ENCODE measurements around the gene ZCCHC24. TPM values are rescaled to one million over a fixed set of nuclear protein-coding genes. Genes with fewer than 3 reads are reported as not detected.

ZCCHC24 gene
- total RNA-seq, 1 donor = 4.0 TPM

DNA sequence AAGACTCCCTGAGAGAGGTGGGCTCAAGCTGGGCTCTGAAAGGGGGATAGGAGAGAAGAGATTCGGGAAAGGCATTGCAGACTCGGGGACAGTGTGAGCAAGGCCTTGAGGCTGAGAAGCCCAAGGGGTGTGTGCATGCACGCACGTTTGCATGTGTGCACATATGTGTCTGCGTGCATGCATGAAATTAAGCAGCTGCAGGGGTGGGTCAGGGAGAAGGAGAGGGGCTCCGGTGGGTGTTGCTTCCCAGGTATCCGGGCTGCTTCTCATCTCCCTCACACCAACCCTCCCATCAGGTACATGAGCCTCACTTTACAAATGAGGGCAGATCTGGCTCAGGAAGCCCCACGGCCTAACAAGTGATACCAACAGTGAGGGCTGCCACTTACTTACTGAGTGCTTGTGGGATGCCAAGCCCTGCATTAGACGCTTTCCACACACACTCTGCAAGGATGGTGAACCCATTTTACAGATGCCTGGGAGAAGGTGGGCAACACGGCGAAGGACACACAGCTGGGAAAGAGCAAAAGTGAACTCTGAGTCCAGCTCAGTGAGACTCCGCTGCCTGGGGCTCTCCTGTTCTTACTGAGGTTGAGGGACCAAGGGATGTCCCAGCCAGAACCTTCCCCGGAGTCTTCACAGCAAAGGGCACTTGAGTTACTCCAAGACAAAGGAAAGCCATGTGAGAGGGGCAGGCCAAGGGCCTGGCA is 26.4 kb downstream of the ZCCHC24 start:
- H3K4me1 ChIP-seq (ENCODE audit: insufficient read depth, low read length) = peaks cover 64% of the 10 kb centered on the region
- H3K9me3 ChIP-seq (ENCODE audit: low read depth, low read length) = no peaks in the 10 kb centered on the region
- no peak overlapping the region for H3K4me3 ChIP-seq (ENCODE audit: low read length)

DNA sequence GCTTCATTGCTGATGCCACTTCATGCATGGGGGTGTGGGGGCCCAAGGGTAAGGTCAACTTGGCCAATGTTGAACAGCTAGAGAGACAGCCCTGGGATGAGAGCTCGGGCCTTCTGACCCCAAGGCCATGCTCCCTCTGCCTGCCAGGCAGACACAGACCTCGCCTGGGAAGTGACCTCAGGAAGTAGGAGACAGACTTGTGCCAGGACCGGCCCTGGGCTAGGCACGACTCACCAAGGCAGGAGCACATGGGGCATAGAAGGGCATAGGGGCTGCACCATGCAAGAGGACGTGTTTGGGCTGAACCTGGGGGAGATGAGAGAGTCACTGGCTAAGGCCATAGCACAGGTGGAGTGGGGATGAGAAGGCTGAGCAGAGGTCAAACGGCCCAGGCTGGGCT is 27.1 kb downstream of the ZCCHC24 start:
- Histone ChIP-seq H3K4me3 (ENCODE audit: low read length) (no peak overlapping the region), H3K9me3 (ENCODE audit: low read depth, low read length) (no peaks in the 10 kb centered on the region), H3K4me1 (ENCODE audit: insufficient read depth, low read length) (peaks cover 72% of the 10 kb centered on the region), H3K27me3 (ENCODE audit: insufficient read depth, low read length) (no peaks in the 10 kb centered on the region)

More for the DNA sequence above, 26.4 kb downstream of the ZCCHC24 start:
- no peaks in the 10 kb centered on the region for H3K27me3 ChIP-seq (ENCODE audit: insufficient read depth, low read length)

DNA sequence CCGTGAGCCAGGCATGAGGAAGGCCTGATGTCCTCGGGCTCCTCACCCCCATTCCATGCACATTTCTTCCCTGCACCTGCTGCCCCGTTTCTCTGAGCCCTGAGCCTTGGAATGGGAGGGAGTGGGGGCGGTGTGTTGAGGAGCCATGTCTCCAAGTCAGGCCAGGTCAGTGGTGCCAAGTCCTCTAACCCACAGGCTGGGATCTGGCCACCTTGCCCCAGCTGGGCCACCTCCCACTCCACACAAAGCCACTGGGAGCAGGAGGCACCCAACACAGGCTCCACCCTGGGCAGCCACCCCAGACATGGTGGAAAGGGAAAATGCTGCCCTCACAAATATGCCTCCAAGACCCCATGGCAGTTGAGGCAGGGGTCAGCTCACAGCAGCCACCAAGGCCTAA is 27.7 kb downstream of the ZCCHC24 start:
- Histone ChIP-seq H3K4me3 (ENCODE audit: low read length) (no peak overlapping the region), H3K9me3 (ENCODE audit: low read depth, low read length) (no peaks in the 10 kb centered on the region), H3K27me3 (ENCODE audit: insufficient read depth, low read length) (no peaks in the 10 kb centered on the region), H3K4me1 (ENCODE audit: insufficient read depth, low read length) (peaks cover 77% of the 10 kb centered on the region)

DNA sequence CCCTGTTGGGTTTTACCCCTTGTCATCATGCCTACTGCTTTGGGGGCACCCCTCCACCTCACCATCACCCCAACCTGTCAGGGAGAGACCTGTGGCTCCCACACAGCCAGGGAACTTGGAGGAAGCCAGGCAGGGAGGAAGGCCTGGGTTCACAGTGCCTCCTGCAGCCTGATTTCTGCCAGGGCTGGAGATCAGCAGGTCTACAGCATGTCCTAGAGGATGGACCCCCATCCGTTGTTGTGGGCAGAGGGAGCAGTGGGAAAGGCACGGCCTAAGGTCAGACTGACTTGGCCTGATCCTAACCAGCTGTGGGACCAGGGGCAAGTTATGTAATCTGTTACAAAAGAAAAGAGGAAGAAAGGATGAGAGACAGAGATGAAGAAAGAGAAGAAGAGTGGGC is 28.2 kb downstream of the ZCCHC24 start:
- no peaks in the 10 kb centered on the region for H3K27me3 ChIP-seq (ENCODE audit: insufficient read depth, low read length)
- H3K4me1 ChIP-seq (ENCODE audit: insufficient read depth, low read length) = peaks cover 82% of the 10 kb centered on the region
- H3K9me3 ChIP-seq (ENCODE audit: low read depth, low read length) = no peaks in the 10 kb centered on the region
- H3K4me3 ChIP-seq (ENCODE audit: low read length) = no peak overlapping the region

DNA sequence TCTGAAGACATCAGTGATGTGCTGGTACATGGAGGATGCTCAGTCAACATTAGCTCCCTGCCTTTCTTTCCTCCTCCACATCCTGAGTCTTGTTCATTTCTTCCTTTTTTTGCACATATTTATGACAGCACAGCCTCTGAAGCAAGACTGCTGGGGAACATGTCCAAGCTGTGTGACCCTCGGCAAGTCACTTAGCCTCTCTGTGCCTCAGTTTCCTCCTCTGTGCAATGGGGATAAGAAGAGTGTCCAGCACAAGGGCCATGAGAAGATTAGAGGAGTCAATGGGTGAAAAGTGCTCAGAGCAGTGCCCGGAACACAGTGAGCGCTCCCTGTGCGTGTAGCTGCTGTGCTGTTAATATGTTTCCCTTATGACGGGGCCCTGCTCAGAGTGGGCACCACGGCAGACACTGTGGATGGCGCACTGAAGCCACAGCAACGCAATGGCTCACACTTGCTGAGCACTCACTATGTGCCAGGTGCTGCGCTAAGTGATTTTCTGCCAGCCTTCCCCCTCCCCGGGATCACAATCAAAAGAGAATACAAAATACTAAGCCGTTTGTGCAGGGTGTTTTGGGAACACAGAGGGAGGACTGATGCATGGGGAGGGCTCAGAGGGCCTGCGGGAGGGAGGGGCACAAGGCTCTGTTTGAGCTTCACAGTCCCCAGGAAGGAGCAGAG is 28.7 kb downstream of the ZCCHC24 start:
- Histone ChIP-seq H3K4me1 (ENCODE audit: insufficient read depth, low read length) (peaks cover 87% of the 10 kb centered on the region), H3K4me3 (ENCODE audit: low read length) (no peak overlapping the region), H3K9me3 (ENCODE audit: low read depth, low read length) (no peaks in the 10 kb centered on the region), H3K27me3 (ENCODE audit: insufficient read depth, low read length) (no peaks in the 10 kb centered on the region)

DNA sequence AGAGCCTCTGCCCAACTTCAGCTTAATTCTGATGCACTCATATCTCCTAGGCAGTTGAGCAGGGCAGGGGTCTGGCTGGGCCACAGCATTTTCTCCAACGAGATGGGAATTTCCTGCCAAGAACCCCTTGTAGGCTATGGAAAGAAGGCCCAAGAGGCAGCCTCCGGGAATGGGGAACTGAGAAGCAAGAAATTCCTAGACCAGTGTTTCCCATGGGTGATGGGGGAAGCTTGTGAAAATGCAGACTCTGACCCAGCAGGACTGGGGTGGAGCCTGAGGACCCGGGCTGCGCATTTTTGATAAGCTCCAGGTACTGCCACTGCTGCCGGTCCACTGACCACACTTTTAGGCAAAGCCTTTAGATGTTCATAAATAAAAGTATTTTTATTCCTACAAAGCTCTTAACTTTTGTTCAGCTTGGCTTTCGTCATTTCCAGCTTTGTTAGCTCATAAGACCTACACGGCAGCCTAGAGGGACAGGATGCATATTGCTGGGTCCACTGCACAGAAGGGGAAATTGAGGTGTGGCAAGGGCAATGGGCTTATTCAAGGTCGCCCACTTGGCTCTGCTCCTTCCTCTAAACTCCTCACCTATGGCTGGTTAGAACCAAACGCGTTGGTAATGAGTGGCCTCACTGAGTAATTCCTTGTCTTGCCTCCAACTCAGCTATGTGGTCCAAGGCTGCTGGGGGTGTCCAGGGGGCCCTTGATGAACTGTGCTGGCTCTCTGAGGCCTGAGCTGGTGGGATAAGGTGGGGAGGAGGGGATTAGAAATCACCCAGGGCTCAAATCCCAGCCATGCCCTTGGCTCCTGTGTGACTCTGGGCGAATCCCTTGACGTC is 29.5 kb downstream of the ZCCHC24 start:
- no peaks in the 10 kb centered on the region for H3K9me3 ChIP-seq (ENCODE audit: low read depth, low read length)
- H3K4me1 ChIP-seq (ENCODE audit: insufficient read depth, low read length) = peaks cover 88% of the 10 kb centered on the region
- no peaks in the 10 kb centered on the region for H3K27me3 ChIP-seq (ENCODE audit: insufficient read depth, low read length)
- no peak overlapping the region for H3K4me3 ChIP-seq (ENCODE audit: low read length)

DNA sequence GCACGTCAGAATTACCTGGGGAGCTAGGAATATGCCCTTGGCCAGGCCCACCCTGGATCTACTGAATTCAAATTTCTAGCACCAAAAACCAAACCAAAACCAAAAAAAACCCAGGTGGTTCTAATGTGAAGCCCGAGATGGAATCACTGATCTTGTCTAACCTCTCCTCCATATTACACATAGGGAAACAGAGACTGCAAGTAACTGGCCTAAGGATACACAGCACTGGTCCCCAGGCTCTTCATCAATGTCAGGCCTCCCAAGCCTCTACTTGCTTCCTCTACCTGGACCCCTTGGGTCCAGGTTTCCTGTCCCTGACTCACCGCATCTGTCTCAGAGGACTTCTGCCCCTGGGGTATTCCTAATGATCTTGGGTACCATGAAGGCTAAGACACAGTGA is 30.7 kb downstream of the ZCCHC24 start:
- Histone ChIP-seq H3K9me3 (ENCODE audit: low read depth, low read length) (no peaks in the 10 kb centered on the region), H3K27me3 (ENCODE audit: insufficient read depth, low read length) (no peaks in the 10 kb centered on the region), H3K4me3 (ENCODE audit: low read length) (no peak overlapping the region), H3K4me1 (ENCODE audit: insufficient read depth, low read length) (peaks cover 77% of the 10 kb centered on the region)

DNA sequence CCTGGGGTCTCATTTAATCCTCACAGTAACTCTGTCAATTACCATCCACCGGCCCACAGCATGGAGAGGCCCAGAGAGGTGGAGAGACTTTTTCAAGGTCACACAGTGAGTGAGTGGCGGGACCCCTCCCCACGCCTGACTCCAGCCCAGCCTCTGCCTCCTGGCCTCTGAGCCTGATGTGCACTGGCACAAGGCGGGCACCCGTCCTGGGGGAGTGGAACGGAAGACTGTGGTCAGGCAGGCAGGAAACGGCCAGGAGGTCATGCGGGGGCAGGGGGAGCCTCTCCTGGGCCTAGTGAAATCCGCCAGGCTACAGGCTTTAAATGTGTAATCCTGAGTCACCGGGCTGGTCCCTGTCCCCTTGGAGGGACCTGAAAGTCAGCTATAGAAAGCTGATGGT is 32.2 kb downstream of the ZCCHC24 start:
- no peak overlapping the region for H3K4me3 ChIP-seq (ENCODE audit: low read length)

DNA sequence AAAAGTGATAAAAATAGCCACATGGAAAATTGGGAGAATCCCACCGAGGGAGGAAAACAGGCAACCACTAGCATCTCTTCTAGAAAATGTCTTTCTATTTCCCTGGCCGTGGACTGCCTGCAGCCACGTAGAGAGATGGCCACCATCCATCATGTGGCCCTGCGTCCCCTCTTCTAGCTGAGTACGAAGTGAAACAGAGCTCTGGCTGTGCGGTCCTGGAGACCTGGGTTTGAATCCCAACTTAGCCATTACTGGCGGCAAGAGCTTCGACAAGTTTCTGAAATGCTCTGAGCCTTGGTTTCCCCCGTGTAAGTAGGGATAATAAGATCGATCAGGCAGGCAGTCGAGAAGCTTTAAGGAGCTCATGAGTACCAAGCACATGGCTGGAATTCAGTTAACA is 32.9 kb downstream of the ZCCHC24 start:
- H3K4me1 ChIP-seq (ENCODE audit: insufficient read depth, low read length) = peaks cover 55% of the 10 kb centered on the region
- no peaks in the 10 kb centered on the region for H3K27me3 ChIP-seq (ENCODE audit: insufficient read depth, low read length)
- H3K4me3 ChIP-seq (ENCODE audit: low read length) = no peak overlapping the region
- no peaks in the 10 kb centered on the region for H3K9me3 ChIP-seq (ENCODE audit: low read depth, low read length)

More for the DNA sequence above, 32.2 kb downstream of the ZCCHC24 start:
- Histone ChIP-seq H3K9me3 (ENCODE audit: low read depth, low read length) (no peaks in the 10 kb centered on the region), H3K4me1 (ENCODE audit: insufficient read depth, low read length) (peaks cover 61% of the 10 kb centered on the region), H3K27me3 (ENCODE audit: insufficient read depth, low read length) (no peaks in the 10 kb centered on the region)

DNA sequence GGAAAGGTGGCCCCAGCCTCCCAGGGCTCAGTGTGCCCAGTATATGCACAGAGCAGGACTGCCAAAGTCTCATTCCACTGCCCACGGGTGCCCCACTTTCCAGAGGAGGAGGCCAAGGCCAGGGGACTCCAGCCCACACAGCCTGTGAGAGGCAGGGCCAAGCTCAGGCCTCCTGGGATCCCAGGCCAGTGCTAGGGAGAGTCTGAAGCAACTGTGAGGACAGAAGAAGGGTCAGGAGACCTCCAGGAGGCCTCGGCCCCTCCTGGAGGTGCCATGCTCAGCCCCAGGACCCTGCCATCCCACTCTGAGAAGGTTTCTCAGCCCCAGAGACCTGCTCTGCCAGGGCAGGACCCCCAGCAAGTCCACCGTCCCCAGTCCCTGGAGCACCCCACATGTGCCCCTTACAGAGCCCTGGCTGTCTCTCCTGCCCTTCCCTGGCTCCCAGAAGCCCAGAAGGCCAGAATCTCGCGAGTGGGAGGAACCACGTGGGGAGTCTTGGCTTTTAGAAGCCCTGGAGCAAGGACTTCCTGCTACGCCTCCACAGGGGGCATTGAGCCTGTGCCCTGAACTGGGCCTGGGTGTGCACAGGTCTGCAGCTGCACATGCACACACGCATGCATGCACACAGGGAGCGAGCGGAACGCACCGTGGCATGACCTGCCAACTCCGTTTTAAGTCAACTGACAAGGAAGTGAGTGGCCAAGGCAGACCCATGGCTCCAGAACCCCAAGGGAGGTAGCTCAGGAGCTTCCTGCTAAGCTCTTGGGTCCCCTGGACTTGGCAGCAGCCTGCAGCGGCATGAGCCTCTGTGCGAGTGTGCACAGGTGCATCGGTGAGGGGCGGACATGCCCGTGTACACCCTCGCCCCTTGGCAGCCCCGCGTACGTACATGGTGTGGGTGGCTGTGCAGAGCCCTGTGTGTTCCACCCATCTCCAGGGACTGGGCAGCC is 33.6 kb downstream of the ZCCHC24 start:
- Histone ChIP-seq H3K9me3 (ENCODE audit: low read depth, low read length) (no peaks in the 10 kb centered on the region), H3K4me3 (ENCODE audit: low read length) (no peak overlapping the region), H3K27me3 (ENCODE audit: insufficient read depth, low read length) (no peaks in the 10 kb centered on the region), H3K4me1 (ENCODE audit: insufficient read depth, low read length) (peaks cover 48% of the 10 kb centered on the region)

DNA sequence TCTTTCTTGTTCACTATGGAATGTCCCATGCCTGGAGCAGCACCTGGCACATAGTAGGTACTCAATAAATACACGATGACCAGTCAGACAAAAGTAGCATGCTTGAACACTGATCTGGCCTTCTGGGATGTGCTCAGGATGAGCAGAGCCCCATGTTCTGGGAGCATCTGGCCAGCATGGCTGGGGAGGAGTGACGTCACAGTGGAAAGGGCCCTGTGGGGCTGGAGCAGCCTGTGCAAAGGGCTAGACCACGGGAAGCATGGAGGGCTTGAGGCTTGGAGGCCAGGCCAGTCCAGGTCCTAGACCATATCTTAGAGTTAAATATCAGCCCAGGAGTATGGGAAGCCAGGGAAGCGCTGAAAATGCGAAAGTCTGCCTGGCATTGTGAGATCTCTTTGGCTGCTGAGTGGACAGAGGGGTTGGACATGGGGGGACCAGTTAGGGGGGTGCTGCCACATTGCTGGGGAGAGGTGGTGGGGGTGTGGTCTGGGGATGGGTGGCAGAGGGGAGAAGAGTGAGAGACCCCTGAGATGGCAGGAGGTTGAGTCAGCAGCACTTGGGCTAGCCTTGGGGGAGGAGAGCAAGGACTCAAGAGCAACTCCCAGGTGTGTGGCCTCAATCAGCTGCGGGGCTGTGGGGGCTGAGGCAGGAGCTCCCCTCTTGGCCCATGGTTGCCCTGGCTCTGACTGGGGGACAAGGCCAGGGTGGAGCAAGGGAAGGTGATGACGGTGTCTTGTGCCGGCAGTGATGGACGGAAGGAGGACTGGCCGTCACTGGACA is 34.9 kb downstream of the ZCCHC24 start:
- no peaks in the 10 kb centered on the region for H3K9me3 ChIP-seq (ENCODE audit: low read depth, low read length)
- no peaks in the 10 kb centered on the region for H3K27me3 ChIP-seq (ENCODE audit: insufficient read depth, low read length)
- H3K4me3 ChIP-seq (ENCODE audit: low read length) = no peak overlapping the region
- peaks cover 37% of the 10 kb centered on the region for H3K4me1 ChIP-seq (ENCODE audit: insufficient read depth, low read length)

DNA sequence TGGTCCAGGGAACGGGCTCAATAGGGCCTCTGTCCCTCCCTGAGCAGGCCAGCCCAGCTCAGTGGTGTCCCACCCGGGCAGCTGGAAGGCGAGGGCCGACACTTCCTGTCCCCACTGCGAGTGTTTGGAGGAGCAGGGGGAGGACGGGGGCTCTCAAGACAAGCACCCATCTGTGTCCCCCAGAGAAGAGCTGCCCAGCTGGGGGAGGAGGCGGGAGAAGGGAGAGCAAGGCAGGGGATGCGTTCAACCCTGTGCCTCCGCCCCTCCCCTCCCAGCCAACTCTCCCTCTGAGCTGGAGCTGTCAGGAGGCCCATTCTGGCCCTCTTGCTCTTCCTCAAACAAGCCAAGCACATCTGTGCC is 35.7 kb downstream of the ZCCHC24 start:
- Histone ChIP-seq H3K4me1 (ENCODE audit: insufficient read depth, low read length) (peaks cover 42% of the 10 kb centered on the region), H3K27me3 (ENCODE audit: insufficient read depth, low read length) (no peaks in the 10 kb centered on the region), H3K4me3 (ENCODE audit: low read length) (no peak overlapping the region), H3K9me3 (ENCODE audit: low read depth, low read length) (no peaks in the 10 kb centered on the region)

DNA sequence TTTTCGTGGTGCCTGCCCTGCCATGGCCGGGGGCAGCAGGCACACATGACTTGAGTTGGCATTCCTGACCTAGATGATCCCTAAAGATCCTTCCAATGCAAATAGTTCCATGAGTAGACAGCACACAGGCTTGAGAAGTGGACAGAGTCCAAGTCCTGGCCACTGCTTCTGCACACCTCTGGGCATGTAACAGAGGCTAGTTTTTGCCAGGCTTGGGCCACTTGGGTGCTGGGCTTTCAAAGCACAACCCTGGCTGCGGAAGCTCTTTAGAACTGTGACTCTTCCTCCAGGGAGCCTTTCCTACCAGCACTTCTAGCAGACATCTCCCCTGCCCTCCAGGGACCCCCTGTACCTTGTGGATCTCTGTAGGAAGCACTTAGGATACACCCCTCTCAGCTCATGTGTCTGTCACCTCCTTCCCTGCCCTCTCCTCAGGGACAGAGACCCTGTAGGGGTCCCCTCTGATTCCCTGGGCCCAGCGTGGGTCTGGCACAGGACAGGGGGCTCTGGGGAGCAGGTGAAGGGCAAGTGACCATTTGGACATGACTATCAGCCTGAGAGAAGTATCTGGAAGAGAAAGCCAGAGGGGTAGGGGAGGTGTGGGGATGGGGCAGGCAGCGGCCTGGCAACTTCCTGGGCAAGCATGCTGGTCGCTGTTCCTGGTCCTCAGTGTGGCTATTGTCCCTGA is 36.2 kb downstream of the ZCCHC24 start:
- no peak overlapping the region for H3K4me3 ChIP-seq (ENCODE audit: low read length)
- peaks cover 42% of the 10 kb centered on the region for H3K4me1 ChIP-seq (ENCODE audit: insufficient read depth, low read length)
- no peaks in the 10 kb centered on the region for H3K9me3 ChIP-seq (ENCODE audit: low read depth, low read length)
- no peaks in the 10 kb centered on the region for H3K27me3 ChIP-seq (ENCODE audit: insufficient read depth, low read length)
